ENCODE results near the gene MAP4K1. TPM values are rescaled to one million over a fixed set of nuclear protein-coding genes. Genes with fewer than 3 reads are reported as not detected.

MAP4K1 gene
- total RNA-seq, 1 donor from 2014 or later, result 6.3 TPM

DNA sequence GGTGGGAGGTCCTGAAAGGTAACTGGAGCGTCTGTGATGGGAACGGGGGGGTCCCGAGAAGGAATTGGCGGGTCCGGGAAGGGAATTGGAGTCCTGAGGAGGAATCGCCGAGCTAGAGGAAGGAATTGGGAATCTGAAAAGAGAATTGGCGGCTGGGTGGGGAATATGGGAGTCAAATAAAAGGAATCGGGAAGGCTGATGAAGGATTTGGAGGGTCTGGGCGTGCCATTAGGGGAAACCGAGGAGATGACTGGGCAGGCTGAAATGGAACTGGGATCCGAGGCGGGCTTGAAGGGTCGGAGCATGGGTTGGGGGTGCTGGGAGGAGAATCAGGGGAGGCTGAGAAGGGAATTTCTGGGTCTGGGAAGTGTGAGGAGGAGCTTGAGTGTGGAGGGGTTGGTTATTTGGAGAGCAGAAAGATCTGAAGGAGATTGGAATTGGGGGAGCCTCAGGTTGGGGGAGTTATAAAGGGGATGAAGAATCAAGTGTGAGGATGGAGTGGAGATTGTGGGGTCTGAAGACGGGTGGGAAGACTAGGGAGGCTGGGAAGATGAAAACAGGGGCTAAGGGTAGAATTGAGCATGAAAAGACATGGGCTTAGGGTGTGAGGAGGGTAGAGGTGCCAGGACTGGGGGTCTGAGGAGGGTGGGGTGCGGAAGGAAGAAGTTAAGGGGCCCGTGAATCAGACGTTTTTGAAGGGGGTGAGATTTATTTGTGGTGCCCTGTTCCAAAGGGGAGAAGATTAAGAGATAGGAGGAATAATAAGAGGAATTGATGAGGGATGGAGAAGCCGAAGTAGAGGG, 30.4 kb upstream of the MAP4K1 start:
- H3K4me1 Mint-ChIP-seq (ENCODE audit: low read depth, unreplicated experiment), result peaks cover 13% of the 10 kb centered on the region
- H3K27ac Mint-ChIP-seq (ENCODE audit: unreplicated experiment), result peak overlapping the region; percentile 98
- peaks cover 4% of the 10 kb centered on the region for H3K36me3 Mint-ChIP-seq (ENCODE audit: unreplicated experiment)
- no peak for DNase-seq
- H3K9me3 Mint-ChIP-seq (ENCODE audit: unreplicated experiment), result peaks cover 34% of the 10 kb centered on the region
- H3K4me3 Mint-ChIP-seq (ENCODE audit: unreplicated experiment), result peak overlapping the region; percentile 98
- no peak for TF ChIP-seq CTCF (IDR thresholded peaks at IDR 0.05; ENCODE audit: partially characterized antibody, unreplicated experiment)
- H3K27me3 Mint-ChIP-seq (ENCODE audit: unreplicated experiment), result peaks cover 18% of the 10 kb centered on the region

- Mint-ChIP-seq H3K4me1 (ENCODE audit: low read depth, unreplicated experiment) (peaks cover 12% of the 10 kb centered on the region), H3K9me3 (ENCODE audit: unreplicated experiment) (peaks cover 28% of the 10 kb centered on the region), H3K36me3 (ENCODE audit: unreplicated experiment) (peaks cover 4% of the 10 kb centered on the region), H3K4me3 (ENCODE audit: unreplicated experiment) (peak within 1 kb of the TSS; percentile 98), H3K27ac (ENCODE audit: unreplicated experiment) (peak within 1 kb of the TSS; percentile 98), H3K27me3 (ENCODE audit: unreplicated experiment) (peaks cover 13% of the 10 kb centered on the region)
- DNase-seq, result peak; percentile 100
- no peak for TF ChIP-seq CTCF (IDR thresholded peaks at IDR 0.05; ENCODE audit: partially characterized antibody, unreplicated experiment)
Measured at GRCh38 chr19:38647368-38647965, 29.7 kb upstream of the MAP4K1 start, which contains the start of gene ACTN4. Gene ACTN4, plus strand, starts transcription at chr19:38647649. Its CDS starts 97 bp downstream, at chr19:38647746.

GRCh38 chr19:38644719-38645118, 27.0 kb upstream of the MAP4K1 start:
- Mint-ChIP-seq H3K9me3 (ENCODE audit: unreplicated experiment) (peaks cover 17% of the 10 kb centered on the region), H3K4me3 (ENCODE audit: unreplicated experiment) (no peak overlapping the region), H3K4me1 (ENCODE audit: low read depth, unreplicated experiment) (peaks cover 5% of the 10 kb centered on the region), H3K27me3 (ENCODE audit: unreplicated experiment) (peaks cover 13% of the 10 kb centered on the region), H3K36me3 (ENCODE audit: unreplicated experiment) (peaks cover 4% of the 10 kb centered on the region), H3K27ac (ENCODE audit: unreplicated experiment) (peak overlapping the region; percentile 82)
- no peak for DNase-seq
- no peak for TF ChIP-seq CTCF (IDR thresholded peaks at IDR 0.05; ENCODE audit: partially characterized antibody, unreplicated experiment)

GRCh38 chr19:38642176-38642575, 24.4 kb upstream of the MAP4K1 start:
- Mint-ChIP-seq H3K36me3 (ENCODE audit: unreplicated experiment) (no peaks in the 10 kb centered on the region), H3K27ac (ENCODE audit: unreplicated experiment) (peak overlapping the region; percentile 98), H3K4me1 (ENCODE audit: low read depth, unreplicated experiment) (peaks cover 5% of the 10 kb centered on the region), H3K4me3 (ENCODE audit: unreplicated experiment) (peak overlapping the region; percentile 80), H3K9me3 (ENCODE audit: unreplicated experiment) (peaks cover 2% of the 10 kb centered on the region), H3K27me3 (ENCODE audit: unreplicated experiment) (no peaks in the 10 kb centered on the region)
- peak; percentile 66 for DNase-seq
- TF ChIP-seq CTCF (IDR thresholded peaks at IDR 0.05; ENCODE audit: partially characterized antibody, unreplicated experiment), result no peak

DNA sequence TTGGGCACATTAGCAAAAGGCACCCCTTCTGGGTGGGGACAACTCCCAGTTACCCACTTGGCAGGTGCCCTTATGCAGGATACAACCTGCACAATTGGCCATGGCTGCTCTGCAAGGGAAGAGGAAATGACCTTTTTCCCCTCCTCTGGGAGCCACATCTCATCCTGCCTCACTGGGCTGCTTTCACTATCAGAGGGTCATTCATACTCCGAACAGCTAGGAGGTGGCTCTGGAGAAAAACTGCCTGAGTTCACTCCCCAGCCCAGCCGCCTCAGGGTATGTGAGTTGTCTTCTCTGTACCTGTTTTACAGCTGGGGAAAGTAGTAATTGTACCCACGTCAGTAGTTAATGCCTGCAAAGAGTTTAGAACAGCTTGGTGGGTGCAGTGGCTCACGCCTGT, 22.6 kb upstream of the MAP4K1 start:
- peak overlapping the region; percentile 52 for H3K27ac Mint-ChIP-seq (ENCODE audit: unreplicated experiment)

More for the DNA sequence above, 22.6 kb upstream of the MAP4K1 start:
- no peak overlapping the region for H3K4me3 Mint-ChIP-seq (ENCODE audit: unreplicated experiment)
- peaks cover 7% of the 10 kb centered on the region for H3K4me1 Mint-ChIP-seq (ENCODE audit: low read depth, unreplicated experiment)
- no peak for DNase-seq
- no peaks in the 10 kb centered on the region for H3K27me3 Mint-ChIP-seq (ENCODE audit: unreplicated experiment)
- peaks cover 2% of the 10 kb centered on the region for H3K9me3 Mint-ChIP-seq (ENCODE audit: unreplicated experiment)
- no peak for TF ChIP-seq CTCF (IDR thresholded peaks at IDR 0.05; ENCODE audit: partially characterized antibody, unreplicated experiment)
- no peaks in the 10 kb centered on the region for H3K36me3 Mint-ChIP-seq (ENCODE audit: unreplicated experiment)

All from glutamatergic neuron (in vitro differentiated cells).